Liver (tissue), 9 donors: ENCODE measurements around the gene CDC5L. TPM values are rescaled to one million over a fixed set of nuclear protein-coding genes. Genes with fewer than 3 reads are reported as not detected.

Source experiments
- DNase-seq: peaks from one replicate; pipeline ENCODE4 v3.0.0-alpha.2; 2017; ENCODE audit warnings: low spot score
- H3K27ac ChIP-seq, 2 donors: one replicate each; pipeline ENCODE4 v1.7.0; 2013; ENCODE audit warnings: inconsistent platforms in 2 of 2, low read length in 2 of 2, control low read depth in 1 of 2, low read depth in 1 of 2, mild to moderate bottlenecking in 1 of 2
- H3K27me3 ChIP-seq, 4 donors: one replicate each; pipeline versions ENCODE4 v1.6.1 to v1.7.0; 2013; ENCODE audit warnings: low read length in 3 of 4, inconsistent platforms in 1 of 4, mild to moderate bottlenecking in 1 of 4, moderate library complexity in 1 of 4; ENCODE audit not compliant: control insufficient read depth in 4 of 4, insufficient read depth in 4 of 4
- H3K36me3 ChIP-seq, 4 donors: one replicate each; pipeline versions ENCODE4 v1.6.1 to v1.7.0; 2013; ENCODE audit warnings: low read length in 3 of 4, mild to moderate bottlenecking in 3 of 4, low read depth in 1 of 4, moderate library complexity in 1 of 4; ENCODE audit not compliant: control insufficient read depth in 4 of 4, insufficient read depth in 3 of 4
- H3K4me1 ChIP-seq, 4 donors: one replicate each; pipeline versions ENCODE4 v1.6.1 to v1.7.0; 2013; ENCODE audit warnings: low read length in 3 of 4, mild to moderate bottlenecking in 3 of 4, moderate library complexity in 1 of 4; ENCODE audit not compliant: control insufficient read depth in 4 of 4, insufficient read depth in 4 of 4
- H3K4me3 ChIP-seq, 3 donors: one replicate each; pipeline versions ENCODE4 v1.6.1 to v1.7.0; 2013; ENCODE audit warnings: low read length in 3 of 3, control low read depth in 1 of 3, low read depth in 1 of 3, mild to moderate bottlenecking in 1 of 3
- H3K9ac ChIP-seq, 2 donors: one replicate each; pipeline ENCODE4 v1.7.0; 2013; ENCODE audit warnings: low read length in 2 of 2, mild to moderate bottlenecking in 2 of 2, moderate library complexity in 2 of 2, control low read depth in 1 of 2, low read depth in 1 of 2
- H3K9me3 ChIP-seq, 4 donors: one replicate each; pipeline versions ENCODE4 v1.6.1 to v1.7.0; 2013; ENCODE audit warnings: low read length in 3 of 4; ENCODE audit not compliant: control insufficient read depth in 4 of 4
- ATF3 ChIP-seq: IDR thresholded peaks from 2 replicates; pipeline ENCODE4 v1.6.1; 2016; ENCODE audit warnings: antibody characterized with exemption
- CTCF ChIP-seq: fragments of 150-350 bp; IDR thresholded peaks from 2 replicates; pipeline ENCODE4 v1.5.1; 2017; ENCODE audit warnings: improper control_type of control experiment, low read depth, low read length; ENCODE audit not compliant: missing input control
- EGR1 ChIP-seq, 2 donors: IDR thresholded peaks; 2 replicates each; pipeline ENCODE4 v1.6.1; 2016 to 2018; ENCODE audit warnings: antibody characterized with exemption in 2 of 2, low read depth in 2 of 2
- FOXA1 ChIP-seq: IDR thresholded peaks from 2 replicates; pipeline ENCODE4 v1.6.1; 2016; ENCODE audit warnings: antibody characterized with exemption
- FOXA2 ChIP-seq: IDR thresholded peaks from 2 replicates; pipeline ENCODE4 v1.6.1; 2016; ENCODE audit warnings: antibody characterized with exemption
- GABPA ChIP-seq, 2 donors: IDR thresholded peaks in 1 of 2; conservative IDR thresholded peaks in 1 of 2; 2 replicates each; pipeline ENCODE4 v1.6.1; 2016; ENCODE audit warnings: antibody characterized with exemption in 2 of 2, mild to moderate bottlenecking in 1 of 2, moderate library complexity in 1 of 2
- HNF4A ChIP-seq, 2 donors: conservative IDR thresholded peaks; 2 replicates each; pipeline ENCODE4 v1.6.1; 2016; ENCODE audit warnings: antibody characterized with exemption in 2 of 2, mild to moderate bottlenecking in 2 of 2
- HNF4G ChIP-seq: IDR thresholded peaks from 2 replicates; pipeline ENCODE4 v1.6.1; 2016; ENCODE audit warnings: antibody characterized with exemption
- JUND ChIP-seq, 2 donors: IDR thresholded peaks; 2 replicates each; pipeline ENCODE4 v1.6.1; 2016; ENCODE audit warnings: antibody characterized with exemption in 2 of 2
- MAX ChIP-seq: IDR thresholded peaks from 2 replicates; pipeline ENCODE4 v1.6.1; 2016; ENCODE audit warnings: antibody characterized with exemption
- NR2F2 ChIP-seq: IDR thresholded peaks from 2 replicates; pipeline ENCODE4 v1.6.1; 2016; ENCODE audit warnings: antibody characterized with exemption
- RAD21 ChIP-seq, 2 donors: IDR thresholded peaks; 2 replicates each; pipeline ENCODE4 v1.6.1; 2016; ENCODE audit warnings: antibody characterized with exemption in 2 of 2, mild to moderate bottlenecking in 2 of 2
- REST ChIP-seq: IDR thresholded peaks from 2 replicates; pipeline ENCODE4 v1.6.1; 2016; ENCODE audit warnings: antibody characterized with exemption, mild to moderate bottlenecking
- RXRA ChIP-seq, 2 donors: IDR thresholded peaks; 2 replicates each; pipeline ENCODE4 v1.6.1; 2017 to 2018; ENCODE audit warnings: antibody characterized with exemption in 2 of 2, mild to moderate bottlenecking in 1 of 2
- SP1 ChIP-seq: IDR thresholded peaks from 2 replicates; pipeline ENCODE4 v1.6.1; 2018; ENCODE audit warnings: antibody characterized with exemption, mild to moderate bottlenecking
- TAF1 ChIP-seq: conservative IDR thresholded peaks from 2 replicates; pipeline ENCODE4 v1.6.1; 2016; ENCODE audit warnings: antibody characterized with exemption, mild to moderate bottlenecking
- YY1 ChIP-seq: IDR thresholded peaks from 2 replicates; pipeline ENCODE4 v1.6.1; 2016; ENCODE audit warnings: antibody characterized with exemption, mild to moderate bottlenecking
- ZBTB33 ChIP-seq: IDR thresholded peaks from 2 replicates; pipeline ENCODE4 v1.6.1; 2016; ENCODE audit warnings: antibody characterized with exemption
- WGBS: extraction: QIAGEN DNeasy Blood & Tissue Kit; methylation state at CpG from one replicate; pipeline ENCODE4 v1.1.7; 2013; 5-methylcytosine and 5-hydroxymethylcytosine counted together
- polyA plus RNA-seq, 2 donors: library from polyadenylated mRNA; stranded (reverse) in 1 of 2; unstranded in 1 of 2; fragments of 200-250 nt in 1 of 2; fragments of >200 nt in 1 of 2; fragmentation: Nextera tagmentation in 1 of 2; extraction: Ambion mirVana in 1 of 2; gene quantifications; one replicate each; pipeline versions ENCODE4 v1.2.1 to v1.2.3, GENCODE V29; 2013 to 2015
- total RNA-seq, 2 donors: library from RNA; depleted of rRNA; stranded (reverse); fragments of >200 nt; gene quantifications; one replicate each; pipeline ENCODE4 v1.2.3, GENCODE V29; 2014
- donor health status: healthy.
- donor health status: healthy.
- donor health status: healthy.
- donor health status: healthy.
- donor health status: healthy.

The CDC5L gene
- total and polyA plus RNA-seq, 4 donors = 5.4 to 12.3 (median 11.0) TPM

GRCh38 chr6:44377971-44378370 is 9.5 kb upstream of the CDC5L start:
- WGBS = 95% methylated on average over 1 of the region's 1 CpG
- TF ChIP-seq JUND (IDR thresholded peaks at IDR 0.05) = no peak
- TF ChIP-seq HNF4G = no peak
- TF ChIP-seq NR2F2 = no peak
- no peak for TF ChIP-seq ZBTB33
- TF ChIP-seq FOXA2 = no peak
- TF ChIP-seq MAX = no peak
- TF ChIP-seq YY1 = no peak
- TF ChIP-seq HNF4A (conservative IDR thresholded peaks at IDR 0.05) = no peak
- TF ChIP-seq FOXA1 = no peak
- TF ChIP-seq EGR1 (IDR thresholded peaks at IDR 0.05; ENCODE audit: low read depth in 2 of 2) = no peak
- no peak for TF ChIP-seq ATF3
- H3K4me1 ChIP-seq = peaks cover 1 to 21% (median 15%) of the 10 kb centered on the region in 4 donors
- H3K27me3 ChIP-seq = no peaks in the 10 kb centered on the region
- no peak overlapping the region for H3K4me3 ChIP-seq
- no peak for DNase-seq
- no peaks in the 10 kb centered on the region for H3K36me3 ChIP-seq
- no peaks in the 10 kb centered on the region for H3K9me3 ChIP-seq
- H3K27ac ChIP-seq = no peak overlapping the region
- no peak overlapping the region for H3K9ac ChIP-seq

- DNase-seq = peak; percentile 40
- Histone ChIP-seq H3K4me1 (peaks cover 1 to 29% (median 19%) of the 10 kb centered on the region in 4 donors), H3K27me3 (no peaks in the 10 kb centered on the region), H3K27ac (peak overlapping the region; percentile 64 to 66), H3K36me3 (no peaks in the 10 kb centered on the region), H3K4me3 (no peak overlapping the region), H3K9ac (no peak overlapping the region), H3K9me3 (no peaks in the 10 kb centered on the region)
- WGBS = 34% methylated on average over 2 of the region's 2 CpGs
- TF ChIP-seq ZBTB33 = peak; percentile 97
- peak; percentile 84 for TF ChIP-seq SP1
- peak; percentile 42 to 69 for TF ChIP-seq RAD21 (IDR thresholded peaks at IDR 0.05)
- no peak for TF ChIP-seq GABPA (IDR thresholded peaks at IDR 0.05 in 1 of 2, conservative IDR thresholded peaks at IDR 0.05 in 1 of 2)
- TF ChIP-seq MAX = peak; percentile 95
- peak; percentile 31 for TF ChIP-seq ATF3
- TF ChIP-seq HNF4A (conservative IDR thresholded peaks at IDR 0.05) = peak; percentile 76 to 86
- TF ChIP-seq NR2F2 = no peak
- TF ChIP-seq REST = peak; percentile 71
- TF ChIP-seq TAF1 = no peak
- TF ChIP-seq EGR1 (IDR thresholded peaks at IDR 0.05; ENCODE audit: low read depth in 2 of 2) = no peak
- TF ChIP-seq FOXA1 = peak; percentile 82
- TF ChIP-seq RXRA (IDR thresholded peaks at IDR 0.05) = peak; percentile 73 to 86
- peak; percentile 25 for TF ChIP-seq HNF4G
- peak; percentile 62 to 64 for TF ChIP-seq JUND (IDR thresholded peaks at IDR 0.05)
- peak; percentile 65 for TF ChIP-seq FOXA2
- TF ChIP-seq CTCF = no peak
- peak; percentile 91 for TF ChIP-seq YY1
These were observed 5.8 kb upstream of the CDC5L start for GRCh38 chr6:44381739-44382138.
